Sigmoid colon (tissue), 4 donors: ENCODE data around the gene UNC79.

ENCODE experiments used
- CTCF ChIP-seq, 4 experiments: fragments of 450-650 bp in 3 of 4; fragments of 200-600 bp in 1 of 4; IDR thresholded peaks; one replicate each; pipeline ENCODE4 v1.5.1; 2016 to 2019; ENCODE audit warnings: antibody characterized with exemption in 4 of 4, mild to moderate bottlenecking in 3 of 4, moderate library complexity in 2 of 4
- EP300 ChIP-seq, 4 donors: sonication (generic); formaldehyde crosslinking; IDR thresholded peaks; one replicate each; pipeline ENCODE4 v1.6.1; 2017; ENCODE audit warnings: antibody characterized with exemption in 4 of 4
- POLR2AphosphoS5 ChIP-seq, 4 donors: sonication (generic); formaldehyde crosslinking; IDR thresholded peaks; one replicate each; pipeline ENCODE4 v1.6.1; 2017; ENCODE audit warnings: antibody characterized with exemption in 4 of 4

- TF ChIP-seq CTCF (IDR thresholded peaks at IDR 0.05) (no peak), POLR2AphosphoS5 (IDR thresholded peaks at IDR 0.05) (no peak), EP300 (IDR thresholded peaks at IDR 0.05) (no peak)
Observed at GRCh38 chr14:93682459-93682858, 251.7 kb downstream of the UNC79 start.
